Keratinocyte (primary cell): ENCODE results near the gene LY6G6F.

ENCODE experiments used
- CTCF ChIP-seq, 3 experiments: IDR thresholded peaks in 1 of 3; conservative IDR thresholded peaks in 1 of 3; optimal IDR thresholded peaks in 1 of 3; 2 replicates in 2 of 3; 3 replicates in 1 of 3; pipeline versions ENCODE3 to v1.5.1; 2011; ENCODE audit warnings: low read length in 3 of 3, mild to moderate bottlenecking in 3 of 3, moderate library complexity in 2 of 3, control low read depth in 1 of 3, inconsistent platforms in 1 of 3; ENCODE audit not compliant: insufficient read depth in 2 of 3; ENCODE audit errors: extremely low read depth in 1 of 3
- EZH2 ChIP-seq: IDR thresholded peaks from one replicate; pipeline ENCODE4 v1.6.1; 2012; ENCODE audit warnings: inconsistent platforms, mild to moderate bottlenecking, low read length, moderate library complexity

- TF ChIP-seq CTCF (optimal IDR thresholded peaks at IDR 0.05 in 1 of 3, IDR thresholded peaks at IDR 0.05 in 1 of 3, conservative IDR thresholded peaks at IDR 0.05 in 1 of 3; ENCODE audit: extremely low read depth in 1 of 3, insufficient read depth in 2 of 3, low read length in 3 of 3) (no peak), EZH2 (no peak)
Observed at GRCh38 chr6:31742894-31743293, 36.2 kb downstream of the LY6G6F start.
